Endothelial cell of umbilical vein (primary cell): ENCODE data around the gene PRKCZ. TPM values are rescaled to one million over a fixed set of nuclear protein-coding genes. Genes with fewer than 3 reads are reported as not detected.

Source experiments
- BruUV-seq: library from RNA; stranded (reverse); fragments of 400-500 nt; replicated peaks from 2 replicates; lab custom pipeline; 2021; lab: Mats Ljungman, UMichigan
- CTCF ChIA-PET: fragments of 300-600, 350-600 bp; sonication (Branson Sonifier 250); formaldehyde crosslinking; loops from one replicate; lab custom pipeline; 2021; ENCODE audit warnings: antibody characterized with exemption, inconsistent platforms; lab: Charles Lee
- POLR2A ChIA-PET: fragments of 300-600, 350-600 bp; sonication (Branson Sonifier 250); formaldehyde crosslinking; loops from one replicate; lab custom pipeline; 2021; ENCODE audit warnings: antibody characterized with exemption, inconsistent platforms; lab: Charles Lee
- DNase-seq: peaks from one replicate; pipeline ENCODE4 v3.0.0-alpha.2; 2011; ENCODE audit warnings: low read depth, low spot score
- FAIRE-seq: peaks from 2 replicates; lab custom pipeline; 2011; peaks lifted over from hg19 to GRCh38; lab: Jason Lieb, UNC
- H2AFZ ChIP-seq: 2 replicates; pipeline ENCODE4 v1.6.0; 2012; ENCODE audit warnings: low read depth, low read length, control low read depth, inconsistent platforms
- H3K27ac ChIP-seq: 2 replicates; pipeline ENCODE4 v1.5.1; 2011; ENCODE audit warnings: low read depth, mild to moderate bottlenecking, control low read depth, low read length, moderate library complexity; ENCODE audit not compliant: insufficient read depth
- H3K27me3 ChIP-seq, 2 experiments: 2 replicates each; pipeline versions ENCODE4 v1.6.0 to v1.6.1; 2011; ENCODE audit warnings: low read length in 2 of 2, mixed read lengths in 1 of 2; ENCODE audit not compliant: control insufficient read depth in 2 of 2, insufficient read depth in 2 of 2
- H3K36me3 ChIP-seq, 2 experiments: 2 replicates in 1 of 2; 3 replicates in 1 of 2; pipeline ENCODE4 v1.5.1; 2011; ENCODE audit warnings: low read length in 2 of 2, mild to moderate bottlenecking in 1 of 2, moderate library complexity in 1 of 2; ENCODE audit not compliant: control insufficient read depth in 2 of 2, insufficient read depth in 2 of 2; ENCODE audit errors: extremely low read depth in 1 of 2
- H3K4me1 ChIP-seq: 3 replicates; pipeline ENCODE4 v1.5.1; 2011; ENCODE audit warnings: mild to moderate bottlenecking, low read length; ENCODE audit not compliant: control insufficient read depth, insufficient read depth; ENCODE audit errors: extremely low read depth
- H3K4me2 ChIP-seq: 2 replicates; pipeline ENCODE4 v1.6.1; 2011; ENCODE audit warnings: low read length, control low read depth, mixed read lengths; ENCODE audit not compliant: insufficient read depth
- H3K4me3 ChIP-seq, 3 experiments: fragments of 200-600 bp in 1 of 3; sonication (generic), shearing (Covaris generic) in 1 of 3; replicated peaks in 1 of 3; 2 replicates each; pipeline ENCODE4 v1.5.1; 2011 to 2016; ENCODE audit warnings: control low read depth in 3 of 3, low read length in 3 of 3, mild to moderate bottlenecking in 2 of 3, inconsistent platforms in 1 of 3, low read depth in 1 of 3, moderate library complexity in 1 of 3; ENCODE audit not compliant: insufficient read depth in 1 of 3
- H3K79me2 ChIP-seq: 2 replicates; pipeline ENCODE4 v1.6.0; 2012; ENCODE audit warnings: low read length, inconsistent platforms; ENCODE audit not compliant: control insufficient read depth, insufficient read depth
- H3K9ac ChIP-seq: replicated peaks from 2 replicates; pipeline ENCODE3; 2011; ENCODE audit warnings: low read length, control low read depth; ENCODE audit not compliant: insufficient read depth; ENCODE audit errors: extremely low read depth
- H3K9me1 ChIP-seq: replicated peaks from 3 replicates; pipeline ENCODE4 v1.6.0; 2011; ENCODE audit warnings: mild to moderate bottlenecking, low read length; ENCODE audit not compliant: control insufficient read depth, insufficient read depth; ENCODE audit errors: extremely low read depth
- H3K9me3 ChIP-seq: replicated peaks from 2 replicates; pipeline ENCODE4 v1.5.1; 2012; ENCODE audit warnings: low read length, inconsistent platforms; ENCODE audit not compliant: control insufficient read depth, insufficient read depth
- H4K20me1 ChIP-seq: replicated peaks from 2 replicates; pipeline ENCODE3; 2011; ENCODE audit warnings: mild to moderate bottlenecking, low read length; ENCODE audit not compliant: control insufficient read depth, insufficient read depth; ENCODE audit errors: extremely low read depth
- CTCF ChIP-seq, 2 donors: IDR thresholded peaks; 1 replicate in 1 of 2; 2 replicates in 1 of 2; pipeline ENCODE4 v1.5.1; 2011; ENCODE audit warnings: low read length in 2 of 2, mild to moderate bottlenecking in 2 of 2, moderate library complexity in 2 of 2, control low read depth in 1 of 2, inconsistent platforms in 1 of 2, low read depth in 1 of 2; ENCODE audit not compliant: insufficient read depth in 1 of 2; ENCODE audit errors: extremely low read depth in 1 of 2
- EZH2 ChIP-seq: IDR thresholded peaks from 2 replicates; pipeline ENCODE4 v1.6.1; 2012; ENCODE audit warnings: borderline replicate concordance, low read depth, mild to moderate bottlenecking, moderate library complexity, low read length, inconsistent platforms; ENCODE audit not compliant: severe bottlenecking
- FOS ChIP-seq: IDR thresholded peaks from 2 replicates; pipeline ENCODE4 v1.6.1; 2011; ENCODE audit warnings: mild to moderate bottlenecking, low read length, moderate library complexity, borderline replicate concordance; ENCODE audit not compliant: insufficient read depth
- GATA2 ChIP-seq: IDR thresholded peaks from 2 replicates; pipeline ENCODE4 v1.7.0; 2011; ENCODE audit warnings: low read depth, mild to moderate bottlenecking, moderate library complexity, mixed read lengths, low read length; ENCODE audit not compliant: insufficient read length, insufficient read depth
- JUN ChIP-seq: IDR thresholded peaks from 2 replicates; pipeline ENCODE4 v1.6.1; 2011; ENCODE audit warnings: borderline replicate concordance, low read depth; ENCODE audit not compliant: insufficient read length, insufficient read depth
- MAX ChIP-seq: IDR thresholded peaks from 2 replicates; pipeline ENCODE4 v1.6.1; 2011; ENCODE audit not compliant: insufficient read depth, insufficient read length
- MYC ChIP-seq: IDR thresholded peaks from one replicate; pipeline ENCODE4 v1.6.1; 2011; ENCODE audit warnings: mild to moderate bottlenecking, low read depth, low read length
- POLR2A ChIP-seq: IDR thresholded peaks from 2 replicates; pipeline ENCODE4 v1.6.1; 2012; ENCODE audit warnings: low read depth, mild to moderate bottlenecking, control low read depth, low read length
- POLR2AphosphoS5 ChIP-seq: IDR thresholded peaks from 2 replicates; pipeline ENCODE4 v1.6.1; 2012; ENCODE audit warnings: low read depth, mild to moderate bottlenecking, control low read depth, low read length, moderate library complexity; ENCODE audit not compliant: insufficient read depth
- dilution Hi-C: fragments of 300-500 bp; cut with MboI; formaldehyde crosslinking; loops from one replicate; pipeline ENCODE4 v1.15.0; 2019; ENCODE audit warnings: low sequenced_read_pairs; ENCODE audit not compliant: extremely low pct_ligation_motif_present
- intact Hi-C: fragments of 100-400 bp; cut with micrococcal nuclease; formaldehyde crosslinking; loops from one replicate; pipeline ENCODE4 v1.10.0; 2022
- polyA plus RNA-seq, 4 experiments: library from polyadenylated mRNA; depleted of rRNA in 3 of 4; stranded (reverse) in 3 of 4; unstranded in 1 of 4; fragments of >200 nt; gene quantifications; 2 replicates each; pipeline versions ENCODE4 v1.2.1 to v1.2.3, GENCODE V29; 2011 to 2012; ENCODE audit warnings: missing spikeins in 1 of 4
- total RNA-seq: library from RNA; stranded (reverse); gene quantifications from 2 replicates; pipeline ENCODE4 v1.2.3, GENCODE V29; 2021

PRKCZ gene
- total and polyA plus RNA-seq, 2 donors (not counting 3 experiments of a cell fraction or from before 2014, with no cell fraction given), result 0.22 to 1.7 TPM

- H3K9me1 ChIP-seq, result no peaks in the 10 kb centered on the region
- POLR2A ChIA-PET, result no interaction called here
- H3K9ac ChIP-seq, result no peak overlapping the region
- H3K4me1 ChIP-seq, result no peaks in the 10 kb centered on the region
- H3K36me3 ChIP-seq, result no peaks in the 10 kb centered on the region
- DNase-seq, result no peak
- CTCF ChIA-PET, result interaction anchor here (1.1 kb wide), 1 partner anchor 15 kb away, joined by 4 read pairs; no protein-coding TSS in a partner anchor
- no peak overlapping the region for H3K27ac ChIP-seq
- intact Hi-C loops, result no loop called here
- H3K4me2 ChIP-seq, result no peak overlapping the region
- no peaks in the 10 kb centered on the region for H4K20me1 ChIP-seq
- TF ChIP-seq FOS (no peak), MAX (no peak), POLR2A (no peak), EZH2 (no peak), CTCF (IDR thresholded peaks at IDR 0.05; ENCODE audit: extremely low read depth in 1 of 2, insufficient read depth in 1 of 2, low read depth in 1 of 2, low read length in 2 of 2) (no peak), GATA2 (no peak), POLR2AphosphoS5 (no peak), JUN (no peak), MYC (no peak)
- BruUV-seq, result no TSS peak
- H3K4me3 ChIP-seq, result no peak overlapping the region
- no peak overlapping the region for H2AFZ ChIP-seq
- dilution Hi-C loops, result no loop called here
- no peaks in the 10 kb centered on the region for H3K79me2 ChIP-seq
- no peak for FAIRE-seq
- no peaks in the 10 kb centered on the region for H3K27me3 ChIP-seq
- H3K9me3 ChIP-seq, result no peaks in the 10 kb centered on the region
Measured at GRCh38 chr1:2059290-2059953, 9.2 kb downstream of the PRKCZ start.
